A673 (cell line): ENCODE results near the gene ALOX15B. TPM values are rescaled to one million over a fixed set of nuclear protein-coding genes. Genes with fewer than 3 reads are reported as not detected.

Experiments
- BruUV-seq: library from RNA; stranded (reverse); fragments of 400-500 nt; replicated peaks from 2 replicates; lab custom pipeline; 2021; lab: Mats Ljungman, UMichigan
- CTCF ChIA-PET: fragments of 300-600 bp; sonication (Branson Sonifier 250); formaldehyde crosslinking; loops from one replicate; lab custom pipeline; 2022; ENCODE audit warnings: antibody characterized with exemption; lab: Charles Lee
- POLR2A ChIA-PET: fragments of 300-600 bp; sonication (Branson Sonifier 250); formaldehyde crosslinking; loops from one replicate; lab custom pipeline; 2022; ENCODE audit warnings: antibody characterized with exemption; ENCODE audit not compliant: low non-redundant PET; lab: Charles Lee
- DNase-seq: peaks from one replicate; pipeline ENCODE4 v3.0.0-alpha.2; 2015; ENCODE audit warnings: low spot score
- H3K27ac ChIP-seq: fragments of 200-600 bp; sonication (generic); 2 replicates; pipeline ENCODE4 v1.5.1; 2016; ENCODE audit warnings: mixed run types, low read depth, mild to moderate bottlenecking, mixed read lengths, antibody characterized with exemption, low read length; ENCODE audit not compliant: poor library complexity, severe bottlenecking
- H3K27me3 ChIP-seq: fragments of 200-600 bp; sonication (generic); replicated peaks from 2 replicates; pipeline ENCODE4 v1.6.1; 2017; ENCODE audit warnings: mixed run types, low read depth, mild to moderate bottlenecking, mixed read lengths, antibody characterized with exemption, low read length; ENCODE audit not compliant: insufficient read depth, poor library complexity
- H3K36me3 ChIP-seq: fragments of 200-600 bp; sonication (generic); 2 replicates; pipeline ENCODE4 v1.6.1; 2016; ENCODE audit warnings: mixed run types, mild to moderate bottlenecking, mixed read lengths, antibody characterized with exemption, low read length; ENCODE audit not compliant: insufficient read depth, poor library complexity, severe bottlenecking
- H3K4me1 ChIP-seq: fragments of 200-600 bp; sonication (generic); 2 replicates; pipeline ENCODE4 v1.6.1; 2017; ENCODE audit warnings: mixed run types, mild to moderate bottlenecking, mixed read lengths, antibody characterized with exemption, low read length; ENCODE audit not compliant: insufficient read depth, poor library complexity, severe bottlenecking
- H3K4me3 ChIP-seq: fragments of 200-600 bp; sonication (generic); 2 replicates; pipeline ENCODE4 v1.5.1; 2016; ENCODE audit warnings: low read depth, mixed run types, mild to moderate bottlenecking, mixed read lengths, low read length; ENCODE audit not compliant: poor library complexity, severe bottlenecking
- H3K9me3 ChIP-seq: fragments of 200-600 bp; sonication (generic); 2 replicates; pipeline ENCODE4 v1.6.1; 2016; ENCODE audit warnings: mixed run types, low read depth, mild to moderate bottlenecking, mixed read lengths, antibody characterized with exemption, low read length; ENCODE audit not compliant: poor library complexity, severe bottlenecking
- EZH2 ChIP-seq: fragments of 200-600 bp; sonication (generic); IDR thresholded peaks from 2 replicates; pipeline ENCODE4 v1.6.1; 2017; ENCODE audit warnings: borderline replicate concordance, low read depth, mild to moderate bottlenecking, mixed read lengths, antibody characterized with exemption, low read length; ENCODE audit not compliant: poor library complexity, severe bottlenecking
- intact Hi-C: fragments of 100-400 bp; cut with micrococcal nuclease; formaldehyde crosslinking; loops from one replicate; pipeline ENCODE4 v1.10.0; 2022; ENCODE audit not compliant: unreplicated experiment
- total RNA-seq: library from RNA; stranded (reverse); gene quantifications from 2 replicates; pipeline ENCODE4 v1.2.3, GENCODE V29; 2021
- TF ChIP-seq, protein P1 (sequence below): fragments of 300-800, 200-600 bp; sonication (generic); conservative IDR thresholded peaks from 2 replicates; pipeline ENCODE4 v1.5.1; 2017; ENCODE audit warnings: low read depth, mild to moderate bottlenecking, antibody characterized with exemption, low read length, moderate library complexity, mixed read lengths

The ALOX15B gene
- total RNA-seq, 1 experiment from 2014 or later, result 0.30 TPM

DNA sequence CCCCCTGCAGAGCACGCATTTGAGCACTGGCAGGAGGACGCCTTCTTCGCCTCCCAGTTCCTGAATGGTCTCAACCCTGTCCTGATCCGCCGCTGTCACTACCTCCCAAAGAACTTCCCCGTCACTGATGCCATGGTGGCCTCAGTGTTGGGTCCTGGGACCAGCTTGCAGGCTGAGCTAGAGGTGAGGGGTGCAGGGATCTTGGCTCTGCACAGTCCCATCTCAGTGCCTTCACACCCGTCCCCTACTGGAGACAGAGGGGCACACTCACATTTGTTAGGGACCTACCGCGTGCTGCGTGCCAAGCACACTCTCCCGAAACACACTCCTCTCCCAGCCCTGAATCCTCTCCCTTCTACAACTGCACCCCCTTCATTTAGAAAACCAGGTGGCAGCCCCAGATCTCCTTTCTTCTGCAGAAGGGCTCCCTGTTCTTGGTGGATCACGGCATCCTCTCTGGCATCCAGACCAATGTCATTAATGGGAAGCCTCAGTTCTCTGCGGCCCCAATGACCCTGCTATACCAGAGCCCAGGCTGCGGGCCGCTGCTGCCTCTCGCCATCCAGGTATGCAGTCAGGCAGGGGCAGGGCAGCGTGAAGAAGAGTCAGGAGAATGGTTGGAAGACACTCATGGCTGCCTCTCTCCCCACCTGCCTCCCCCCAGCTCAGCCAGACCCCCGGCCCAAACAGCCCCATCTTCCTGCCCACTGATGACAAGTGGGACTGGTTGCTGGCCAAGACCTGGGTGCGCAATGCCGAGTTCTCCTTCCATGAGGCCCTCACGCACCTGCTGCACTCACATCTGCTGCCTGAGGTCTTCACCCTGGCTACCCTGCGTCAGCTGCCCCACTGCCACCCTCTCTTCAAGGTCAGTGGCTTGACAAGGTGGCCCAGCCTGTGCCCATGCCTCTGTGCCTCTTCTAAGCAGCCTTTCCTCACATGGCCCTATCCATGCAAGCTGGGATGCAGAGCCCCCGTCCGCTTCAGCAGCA, 6.3 kb downstream of the ALOX15B start:
- no peaks in the 10 kb centered on the region for H3K9me3 ChIP-seq
- ChIA-PET CTCF (interaction anchor here (0.5 to 1.2 kb wide), 2 partner anchors 13 to 49 kb away, joined by 3 to 4 read pairs; no protein-coding TSS in a partner anchor), POLR2A (no interaction called here)
- H3K4me1 ChIP-seq, result peaks cover 6% of the 10 kb centered on the region
- no peak for TF ChIP-seq EZH2
- no peaks in the 10 kb centered on the region for H3K36me3 ChIP-seq
- no peak overlapping the region for H3K27ac ChIP-seq
- intact Hi-C loops, result loop anchor here (10.0 kb wide), 1 partner anchor 220 kb away; no protein-coding TSS in a partner anchor
- no peak for DNase-seq
- H3K4me3 ChIP-seq, result no peak overlapping the region
- no peaks in the 10 kb centered on the region for H3K27me3 ChIP-seq
- BruUV-seq, result no TSS peak

DNA sequence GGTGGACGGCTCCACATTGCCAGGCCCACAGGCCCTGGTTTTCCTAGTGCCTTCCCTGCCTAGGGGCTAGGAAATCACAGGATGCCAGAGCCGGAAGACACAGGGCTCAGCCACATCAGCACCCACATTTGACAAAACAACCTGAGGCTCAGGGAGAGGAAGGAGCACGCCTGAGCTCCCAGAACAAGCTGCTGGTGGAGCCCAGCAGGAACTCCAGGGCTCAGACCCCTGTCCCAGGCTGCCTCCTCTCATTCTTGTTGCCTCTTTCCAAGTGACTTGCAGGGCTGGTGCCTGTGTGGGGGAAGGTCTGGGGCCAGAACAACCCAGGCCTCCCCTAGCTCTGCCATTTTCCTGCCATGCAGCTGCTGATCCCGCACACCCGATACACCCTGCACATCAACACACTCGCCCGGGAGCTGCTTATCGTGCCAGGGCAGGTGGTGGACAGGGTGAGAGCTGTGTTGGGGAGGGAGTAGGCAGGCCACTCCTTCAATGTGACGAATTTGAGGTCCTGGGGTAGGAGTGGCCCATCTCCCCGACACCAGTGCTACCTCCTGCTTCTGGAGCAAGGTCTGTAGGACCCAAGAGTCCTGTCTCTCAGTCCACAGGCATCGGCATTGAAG, 7.6 kb downstream of the ALOX15B start:
- H3K27ac ChIP-seq, result no peak overlapping the region
- no peaks in the 10 kb centered on the region for H3K27me3 ChIP-seq
- H3K9me3 ChIP-seq, result no peaks in the 10 kb centered on the region
- no peak overlapping the region for H3K4me3 ChIP-seq
- TF ChIP-seq EZH2, result no peak
- TF ChIP-seq, protein P1, sequence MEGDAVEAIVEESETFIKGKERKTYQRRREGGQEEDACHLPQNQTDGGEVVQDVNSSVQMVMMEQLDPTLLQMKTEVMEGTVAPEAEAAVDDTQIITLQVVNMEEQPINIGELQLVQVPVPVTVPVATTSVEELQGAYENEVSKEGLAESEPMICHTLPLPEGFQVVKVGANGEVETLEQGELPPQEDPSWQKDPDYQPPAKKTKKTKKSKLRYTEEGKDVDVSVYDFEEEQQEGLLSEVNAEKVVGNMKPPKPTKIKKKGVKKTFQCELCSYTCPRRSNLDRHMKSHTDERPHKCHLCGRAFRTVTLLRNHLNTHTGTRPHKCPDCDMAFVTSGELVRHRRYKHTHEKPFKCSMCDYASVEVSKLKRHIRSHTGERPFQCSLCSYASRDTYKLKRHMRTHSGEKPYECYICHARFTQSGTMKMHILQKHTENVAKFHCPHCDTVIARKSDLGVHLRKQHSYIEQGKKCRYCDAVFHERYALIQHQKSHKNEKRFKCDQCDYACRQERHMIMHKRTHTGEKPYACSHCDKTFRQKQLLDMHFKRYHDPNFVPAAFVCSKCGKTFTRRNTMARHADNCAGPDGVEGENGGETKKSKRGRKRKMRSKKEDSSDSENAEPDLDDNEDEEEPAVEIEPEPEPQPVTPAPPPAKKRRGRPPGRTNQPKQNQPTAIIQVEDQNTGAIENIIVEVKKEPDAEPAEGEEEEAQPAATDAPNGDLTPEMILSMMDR, result no peak
- no peak for DNase-seq
- ChIA-PET POLR2A (no interaction called here), CTCF (interaction anchor here (1.2 kb wide), 1 partner anchor 11 kb away, joined by 3 read pairs; no protein-coding TSS in a partner anchor)
- no TSS peak for BruUV-seq
- intact Hi-C loops, result loop anchor here (10.0 kb wide), 1 partner anchor 222 kb away; no protein-coding TSS in a partner anchor
- H3K4me1 ChIP-seq, result no peaks in the 10 kb centered on the region
- no peaks in the 10 kb centered on the region for H3K36me3 ChIP-seq

DNA sequence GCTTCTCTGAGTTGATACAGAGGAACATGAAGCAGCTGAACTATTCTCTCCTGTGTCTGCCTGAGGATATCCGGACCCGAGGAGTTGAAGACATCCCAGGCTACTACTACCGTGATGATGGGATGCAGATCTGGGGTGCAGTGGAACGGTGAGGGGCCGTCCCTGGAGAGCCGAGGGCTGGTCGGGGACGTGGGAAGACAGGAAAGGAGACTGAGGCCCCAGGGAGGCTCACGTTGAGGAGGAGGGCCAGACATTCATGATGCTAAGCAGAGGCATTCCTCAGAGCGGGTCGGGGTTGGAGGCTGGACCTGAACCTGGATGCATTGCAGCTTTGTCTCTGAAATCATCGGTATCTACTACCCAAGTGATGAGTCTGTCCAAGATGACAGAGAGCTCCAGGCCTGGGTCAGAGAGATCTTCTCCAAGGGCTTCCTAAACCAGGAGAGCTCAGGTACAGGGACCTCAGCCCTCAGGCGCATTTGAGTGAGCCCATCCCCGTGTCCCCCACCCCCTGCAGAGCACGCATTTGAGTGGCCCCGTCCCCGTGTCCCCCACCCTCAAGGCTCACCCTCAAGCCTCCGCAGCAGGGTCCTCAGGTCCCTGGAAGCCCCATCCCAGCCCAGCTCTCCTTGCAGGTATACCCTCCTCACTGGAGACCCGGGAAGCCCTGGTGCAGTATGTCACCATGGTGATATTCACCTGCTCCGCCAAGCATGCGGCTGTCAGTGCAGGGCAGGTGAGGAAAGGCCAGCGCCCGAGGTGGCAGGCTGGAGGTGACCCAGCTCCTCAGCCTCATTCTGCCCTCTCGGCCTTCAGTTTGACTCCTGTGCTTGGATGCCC, 8.3 kb downstream of the ALOX15B start:
- DNase-seq, result no peak
- CTCF ChIA-PET, result no interaction called here
- H3K4me3 ChIP-seq, result no peak overlapping the region
- POLR2A ChIA-PET, result interaction anchor here (0.5 kb wide), 1 partner anchor 234 kb away, joined by 6 read pairs; no protein-coding TSS in a partner anchor
- no peak for TF ChIP-seq EZH2
- TF ChIP-seq, protein P1, result no peak
- H3K27ac ChIP-seq, result no peak overlapping the region
- no peaks in the 10 kb centered on the region for H3K4me1 ChIP-seq
- no peaks in the 10 kb centered on the region for H3K27me3 ChIP-seq
- no TSS peak for BruUV-seq
- H3K36me3 ChIP-seq, result no peaks in the 10 kb centered on the region
- no peaks in the 10 kb centered on the region for H3K9me3 ChIP-seq
- intact Hi-C loops, result loop anchor here (10.0 kb wide), 1 partner anchor 222 kb away; no protein-coding TSS in a partner anchor
